Mammary epithelial cell (primary cell): ENCODE results near the gene SLC2A9.

Experiments
- CTCF ChIP-seq, 2 donors: IDR thresholded peaks in 1 of 2; conservative IDR thresholded peaks in 1 of 2; 2 replicates each; pipeline ENCODE4 v1.5.1; 2011 to 2012; ENCODE audit warnings: inconsistent platforms in 2 of 2, low read length in 2 of 2, mild to moderate bottlenecking in 2 of 2, control low read depth in 1 of 2, low read depth in 1 of 2; ENCODE audit not compliant: insufficient read depth in 1 of 2; ENCODE audit errors: extremely low read depth in 1 of 2
- EZH2 ChIP-seq: IDR thresholded peaks from 2 replicates; pipeline ENCODE4 v1.6.1; 2012; ENCODE audit warnings: low read length, inconsistent platforms, borderline replicate concordance

GRCh38 chr4:9988363-9988749 lies 32.9 kb downstream of the SLC2A9 start:
- TF ChIP-seq CTCF (conservative IDR thresholded peaks at IDR 0.05 in 1 of 2, IDR thresholded peaks at IDR 0.05 in 1 of 2; ENCODE audit: extremely low read depth in 1 of 2, insufficient read depth in 1 of 2, low read depth in 1 of 2, low read length in 2 of 2) (no peak), EZH2 (no peak)
